ENCODE measurements around the gene DBP.
A peak's percentile ranks its signal among the peaks of the same experiment; 100 is the strongest.
"Not testable (repeated sequence)": the region's sequence is repeated elsewhere in the genome, so short reads cannot be mapped to it uniquely, and the experiment has no call there.

DBP gene

DNA sequence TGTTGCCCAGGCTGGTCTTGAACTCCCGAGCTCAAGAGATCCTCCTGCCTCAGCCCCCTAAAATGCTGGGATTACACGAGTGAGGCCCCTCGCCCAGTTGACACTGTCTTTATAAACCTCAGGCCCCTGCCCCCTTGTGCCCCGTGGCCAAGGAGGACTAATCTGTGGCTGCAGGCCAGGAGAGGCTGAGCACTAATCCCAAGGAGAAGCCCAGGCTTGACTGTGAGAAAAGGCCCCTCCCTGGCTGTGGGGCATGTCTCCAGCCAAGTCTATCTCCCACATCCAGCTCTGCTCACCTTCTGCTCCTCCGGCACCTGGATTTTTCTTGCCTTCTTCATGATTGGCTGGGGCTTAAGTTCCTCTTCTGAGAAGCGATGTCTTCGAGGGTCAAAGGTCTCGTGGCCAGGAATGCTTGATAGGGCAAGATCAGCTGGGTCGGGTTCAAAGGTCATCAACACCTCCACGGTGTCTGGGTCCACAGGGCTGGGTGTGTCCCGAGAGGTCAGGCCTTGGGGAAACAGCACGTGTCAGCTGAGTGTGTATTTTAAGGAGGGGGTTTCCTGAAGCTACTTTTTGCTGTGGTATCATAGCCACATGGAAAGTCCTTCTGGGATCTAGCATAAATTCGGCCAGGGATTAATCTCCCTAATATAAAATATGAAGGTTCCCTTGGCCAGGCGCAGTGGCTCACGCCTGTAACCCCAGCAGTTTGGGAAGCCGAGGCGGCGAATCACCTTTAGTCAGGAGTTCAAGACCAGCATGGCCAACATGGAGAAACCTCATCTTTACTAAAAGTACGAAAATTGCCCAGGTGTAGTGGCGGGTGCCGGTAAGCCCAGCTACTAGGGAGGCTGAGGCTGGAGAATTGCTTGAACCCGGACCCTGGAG lies 3.8 kb downstream of the DBP start:
- Histone ChIP-seq H3K4me3 (ENCODE audit: low read depth, low read length) (peak overlapping the region; percentile 76), H3K79me2 (ENCODE audit: control insufficient read depth, insufficient read depth, low read length, unreplicated experiment) (no peaks in the 10 kb centered on the region), H3K27ac (ENCODE audit: low read depth, low read length) (peak overlapping the region; percentile 71; the same call in 1 of the 2 replicates), H3K27me3 (ENCODE audit: insufficient read depth, low read length) (no peaks in the 10 kb centered on the region), H3K36me3 (ENCODE audit: insufficient read depth, low read length) (no peaks in the 10 kb centered on the region), H2AFZ (ENCODE audit: low read length, unreplicated experiment) (no peak overlapping the region), H3K4me1 (ENCODE audit: control insufficient read depth, insufficient read depth, low read length, unreplicated experiment) (peaks cover 25% of the 10 kb centered on the region)

DNA sequence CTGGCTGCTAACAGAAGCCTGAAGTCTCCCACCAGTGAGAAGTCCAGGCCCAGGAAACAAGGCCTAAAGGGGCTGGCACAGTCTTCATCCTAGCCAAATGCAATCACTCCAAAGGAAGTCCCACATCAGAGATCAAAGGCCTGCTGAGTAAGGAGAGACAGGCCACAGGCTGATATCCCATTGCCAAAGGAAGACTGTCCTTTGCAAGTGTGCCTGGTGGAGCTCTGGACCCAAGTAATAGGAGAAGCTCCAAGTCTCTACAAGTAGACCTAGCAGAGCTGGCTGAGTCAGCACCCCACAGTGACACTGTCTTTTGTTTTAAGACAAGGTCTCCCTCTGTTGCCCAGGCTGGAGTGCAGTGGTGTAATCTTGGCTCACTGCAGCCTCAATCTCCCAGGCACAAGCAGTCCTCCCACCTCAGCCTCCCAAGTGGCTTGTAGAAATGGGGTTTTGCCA lies 4.5 kb downstream of the DBP start:
- H3K4me3 ChIP-seq (ENCODE audit: low read depth, low read length): no peak overlapping the region
- no peak overlapping the region for H2AFZ ChIP-seq (ENCODE audit: low read length, unreplicated experiment)
- no peaks in the 10 kb centered on the region for H3K79me2 ChIP-seq (ENCODE audit: control insufficient read depth, insufficient read depth, low read length, unreplicated experiment)
- H3K27ac ChIP-seq (ENCODE audit: low read depth, low read length): no peak overlapping the region
- peaks cover 25% of the 10 kb centered on the region for H3K4me1 ChIP-seq (ENCODE audit: control insufficient read depth, insufficient read depth, low read length, unreplicated experiment)
- no peaks in the 10 kb centered on the region for H3K27me3 ChIP-seq (ENCODE audit: insufficient read depth, low read length)
- H3K36me3 ChIP-seq (ENCODE audit: insufficient read depth, low read length): no peaks in the 10 kb centered on the region

DNA sequence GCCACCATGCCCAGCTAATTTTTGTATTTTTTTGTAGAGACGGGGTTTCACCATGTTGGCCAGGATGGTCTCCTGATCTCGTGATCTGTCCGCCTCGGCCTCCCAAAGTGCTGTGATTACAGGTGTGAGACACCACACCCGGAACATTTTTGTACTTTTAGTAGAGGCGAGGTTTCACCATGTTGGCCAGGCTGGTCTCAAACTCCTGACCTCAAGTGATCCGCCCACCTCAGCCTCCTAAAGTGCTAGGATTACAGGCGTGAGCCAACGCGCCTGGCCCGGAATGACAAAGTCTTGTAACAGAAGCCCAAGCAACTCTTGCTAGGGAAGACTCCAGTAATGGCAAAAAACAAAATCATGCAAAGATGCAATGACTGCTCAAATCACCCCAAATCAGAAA lies 4.9 kb downstream of the DBP start:
- H2AFZ ChIP-seq (ENCODE audit: low read length, unreplicated experiment); H3K4me3 ChIP-seq (ENCODE audit: low read depth, low read length); H3K27ac ChIP-seq (ENCODE audit: low read depth, low read length); H3K27me3 ChIP-seq (ENCODE audit: insufficient read depth, low read length); H3K36me3 ChIP-seq (ENCODE audit: insufficient read depth, low read length); H3K79me2 ChIP-seq (ENCODE audit: control insufficient read depth, insufficient read depth, low read length, unreplicated experiment): not testable (repeated sequence)
- H3K4me1 ChIP-seq (ENCODE audit: control insufficient read depth, insufficient read depth, low read length, unreplicated experiment): peaks cover 25% of the 10 kb centered on the region

DNA sequence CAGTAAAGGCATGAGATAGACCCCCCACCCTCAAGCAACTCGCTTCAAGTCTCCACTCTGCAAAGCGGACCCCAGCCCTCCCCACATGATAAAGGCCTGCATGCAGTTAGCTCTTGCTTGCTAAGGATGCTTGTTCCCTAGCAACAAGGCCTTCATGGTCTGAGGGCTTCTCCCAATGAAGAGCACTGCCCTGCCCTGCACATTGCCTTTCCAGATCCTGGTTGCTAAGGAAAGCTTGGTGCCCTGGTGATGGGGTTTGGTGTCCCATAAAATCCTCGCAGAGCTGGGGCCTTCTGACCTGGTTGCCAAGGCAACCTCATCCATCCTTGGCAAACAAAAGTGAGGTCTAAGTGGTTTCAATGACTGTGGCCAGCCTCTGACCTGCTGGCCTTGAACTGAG lies 6.0 kb downstream of the DBP start:
- H3K36me3 ChIP-seq (ENCODE audit: insufficient read depth, low read length): no peaks in the 10 kb centered on the region
- no peaks in the 10 kb centered on the region for H3K27me3 ChIP-seq (ENCODE audit: insufficient read depth, low read length)
- no peaks in the 10 kb centered on the region for H3K79me2 ChIP-seq (ENCODE audit: control insufficient read depth, insufficient read depth, low read length, unreplicated experiment)
- peaks cover 25% of the 10 kb centered on the region for H3K4me1 ChIP-seq (ENCODE audit: control insufficient read depth, insufficient read depth, low read length, unreplicated experiment)
- no peak overlapping the region for H2AFZ ChIP-seq (ENCODE audit: low read length, unreplicated experiment)
- H3K4me3 ChIP-seq (ENCODE audit: low read depth, low read length): no peak overlapping the region
- H3K27ac ChIP-seq (ENCODE audit: low read depth, low read length): no peak overlapping the region

DNA sequence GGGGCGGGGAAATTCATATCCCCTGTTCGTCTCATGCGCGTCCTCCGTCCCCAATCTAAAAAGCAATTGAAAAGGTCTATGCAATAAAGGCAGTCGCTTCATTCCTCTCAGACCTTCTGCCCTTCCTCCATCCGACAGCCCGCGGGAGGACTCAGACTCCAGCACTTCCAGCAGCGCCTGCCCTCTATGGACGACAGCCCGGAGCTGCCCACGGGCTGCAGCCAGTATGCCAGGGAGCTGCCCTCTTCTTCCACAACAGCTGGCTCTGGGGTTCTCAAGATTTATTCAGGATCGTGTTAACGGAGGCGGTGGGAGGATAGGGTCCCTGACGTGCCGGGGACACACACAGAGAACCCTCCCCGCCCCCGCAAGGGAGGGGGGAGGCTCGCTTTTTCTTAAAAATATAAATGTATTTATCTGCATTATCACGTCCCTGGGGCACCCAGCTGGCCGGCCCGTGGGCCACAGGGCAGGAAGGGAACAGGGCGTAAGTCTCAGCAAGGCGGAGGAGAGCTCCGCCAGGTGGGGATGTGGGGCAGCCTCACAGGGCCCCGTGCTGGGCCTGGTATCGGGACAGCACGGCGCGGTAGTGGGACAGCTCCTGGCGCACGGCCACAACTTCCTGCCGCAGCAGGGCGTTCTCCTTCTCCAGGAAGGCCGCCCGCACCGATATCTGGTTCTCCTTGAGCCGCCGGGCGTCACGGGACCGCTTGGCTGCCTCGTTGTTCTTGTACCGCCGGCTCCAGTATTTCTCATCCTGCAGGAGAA lies 6.7 kb downstream of the DBP start:
- Histone ChIP-seq H3K27ac (ENCODE audit: low read depth, low read length) (no peak overlapping the region), H3K4me1 (ENCODE audit: control insufficient read depth, insufficient read depth, low read length, unreplicated experiment) (peaks cover 25% of the 10 kb centered on the region), H3K4me3 (ENCODE audit: low read depth, low read length) (no peak overlapping the region), H3K36me3 (ENCODE audit: insufficient read depth, low read length) (no peaks in the 10 kb centered on the region), H3K79me2 (ENCODE audit: control insufficient read depth, insufficient read depth, low read length, unreplicated experiment) (no peaks in the 10 kb centered on the region), H3K27me3 (ENCODE audit: insufficient read depth, low read length) (no peaks in the 10 kb centered on the region), H2AFZ (ENCODE audit: low read length, unreplicated experiment) (no peak overlapping the region)

DNA sequence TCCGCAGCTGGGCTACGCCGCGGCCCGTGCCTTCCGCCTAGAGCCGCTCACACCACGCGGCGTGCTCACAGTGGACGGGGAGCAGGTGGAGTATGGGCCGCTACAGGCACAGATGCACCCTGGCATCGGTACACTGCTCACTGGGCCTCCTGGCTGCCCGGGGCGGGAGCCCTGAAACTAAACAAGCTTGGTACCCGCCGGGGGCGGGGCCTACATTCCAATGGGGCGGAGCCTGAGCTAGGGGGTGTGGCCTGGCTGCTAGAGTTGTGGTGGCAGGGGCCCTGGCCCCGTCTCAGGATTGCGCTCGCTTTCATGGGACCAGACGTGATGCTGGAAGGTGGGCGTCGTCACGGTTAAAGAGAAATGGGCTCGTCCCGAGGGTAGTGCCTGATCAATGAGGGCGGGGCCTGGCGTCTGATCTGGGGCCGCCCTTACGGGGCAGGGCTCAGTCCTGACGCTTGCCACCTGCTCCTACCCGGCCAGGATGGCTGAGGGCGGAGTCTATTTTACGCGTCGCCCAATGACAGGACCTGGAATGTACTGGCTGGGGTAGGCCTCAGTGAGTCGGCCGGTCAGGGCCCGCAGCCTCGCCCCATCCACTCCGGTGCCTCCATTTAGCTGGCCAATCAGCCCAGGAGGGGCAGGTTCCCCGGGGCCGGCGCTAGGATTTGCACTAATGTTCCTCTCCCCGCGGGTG lies 7.4 kb downstream of the DBP start:
- H3K27me3 ChIP-seq (ENCODE audit: insufficient read depth, low read length): no peaks in the 10 kb centered on the region
- H3K27ac ChIP-seq (ENCODE audit: low read depth, low read length): no peak overlapping the region
- H3K4me1 ChIP-seq (ENCODE audit: control insufficient read depth, insufficient read depth, low read length, unreplicated experiment): peaks cover 20% of the 10 kb centered on the region
- H3K4me3 ChIP-seq (ENCODE audit: low read depth, low read length): no peak overlapping the region
- H3K79me2 ChIP-seq (ENCODE audit: control insufficient read depth, insufficient read depth, low read length, unreplicated experiment): no peaks in the 10 kb centered on the region
- H2AFZ ChIP-seq (ENCODE audit: low read length, unreplicated experiment): no peak overlapping the region
- H3K36me3 ChIP-seq (ENCODE audit: insufficient read depth, low read length): no peaks in the 10 kb centered on the region

DNA sequence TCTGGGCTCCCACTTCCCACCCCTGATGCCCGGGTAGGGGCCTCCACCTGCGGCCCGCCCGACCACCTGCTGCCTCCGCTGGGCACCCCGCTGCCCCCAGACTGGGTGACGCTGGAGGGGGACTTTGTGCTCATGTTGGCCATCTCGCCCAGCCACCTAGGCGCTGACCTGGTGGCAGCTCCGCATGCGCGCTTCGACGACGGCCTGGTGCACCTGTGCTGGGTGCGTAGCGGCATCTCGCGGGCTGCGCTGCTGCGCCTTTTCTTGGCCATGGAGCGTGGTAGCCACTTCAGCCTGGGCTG lies 7.9 kb downstream of the DBP start:
- H3K27ac ChIP-seq (ENCODE audit: low read depth, low read length): no peak overlapping the region
- peaks cover 17% of the 10 kb centered on the region for H3K4me1 ChIP-seq (ENCODE audit: control insufficient read depth, insufficient read depth, low read length, unreplicated experiment)
- no peaks in the 10 kb centered on the region for H3K27me3 ChIP-seq (ENCODE audit: insufficient read depth, low read length)
- no peak overlapping the region for H2AFZ ChIP-seq (ENCODE audit: low read length, unreplicated experiment)
- H3K79me2 ChIP-seq (ENCODE audit: control insufficient read depth, insufficient read depth, low read length, unreplicated experiment): no peaks in the 10 kb centered on the region
- H3K4me3 ChIP-seq (ENCODE audit: low read depth, low read length): no peak overlapping the region
- H3K36me3 ChIP-seq (ENCODE audit: insufficient read depth, low read length): no peaks in the 10 kb centered on the region

DNA sequence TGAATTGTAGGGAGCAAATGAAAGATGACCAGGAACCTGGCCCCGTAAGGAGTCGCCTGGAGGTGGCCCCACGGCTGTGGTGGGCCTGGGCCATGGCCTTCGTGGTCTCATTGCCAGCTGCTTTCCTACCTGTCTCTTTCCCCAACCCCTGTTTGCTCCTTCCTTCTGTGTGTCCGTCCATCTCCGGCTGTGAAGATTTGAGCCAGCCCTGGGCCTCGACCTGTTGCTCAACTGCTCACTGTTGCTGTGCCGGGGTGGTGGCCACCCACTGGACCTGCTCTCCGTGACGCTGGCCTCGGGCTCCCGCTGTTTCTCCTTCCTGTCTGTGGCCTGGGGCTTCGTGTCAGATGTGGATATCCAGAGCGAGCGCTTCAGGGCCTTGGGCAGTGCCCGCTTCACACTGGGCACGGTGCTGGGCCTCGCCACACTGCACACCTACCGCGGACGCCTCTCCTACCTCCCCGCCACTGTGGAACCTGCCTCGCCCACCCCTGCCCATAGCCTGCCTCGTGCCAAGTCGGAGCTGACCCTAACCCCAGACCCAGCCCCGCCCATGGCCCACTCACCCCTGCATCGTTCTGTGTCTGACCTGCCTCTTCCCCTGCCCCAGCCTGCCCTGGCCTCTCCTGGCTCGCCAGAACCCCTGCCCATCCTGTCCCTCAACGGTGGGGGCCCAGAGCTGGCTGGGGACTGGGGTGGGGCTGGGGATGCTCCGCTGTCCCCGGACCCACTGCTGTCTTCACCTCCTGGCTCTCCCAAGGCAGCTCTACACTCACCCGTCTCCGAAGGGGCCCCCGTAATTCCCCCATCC lies 8.5 kb downstream of the DBP start:
- Histone ChIP-seq H3K27ac (ENCODE audit: low read depth, low read length) (no peak overlapping the region), H3K27me3 (ENCODE audit: insufficient read depth, low read length) (no peaks in the 10 kb centered on the region), H2AFZ (ENCODE audit: low read length, unreplicated experiment) (no peak overlapping the region), H3K36me3 (ENCODE audit: insufficient read depth, low read length) (no peaks in the 10 kb centered on the region), H3K79me2 (ENCODE audit: control insufficient read depth, insufficient read depth, low read length, unreplicated experiment) (no peaks in the 10 kb centered on the region), H3K4me1 (ENCODE audit: control insufficient read depth, insufficient read depth, low read length, unreplicated experiment) (peaks cover 13% of the 10 kb centered on the region), H3K4me3 (ENCODE audit: low read depth, low read length) (no peak overlapping the region)

DNA sequence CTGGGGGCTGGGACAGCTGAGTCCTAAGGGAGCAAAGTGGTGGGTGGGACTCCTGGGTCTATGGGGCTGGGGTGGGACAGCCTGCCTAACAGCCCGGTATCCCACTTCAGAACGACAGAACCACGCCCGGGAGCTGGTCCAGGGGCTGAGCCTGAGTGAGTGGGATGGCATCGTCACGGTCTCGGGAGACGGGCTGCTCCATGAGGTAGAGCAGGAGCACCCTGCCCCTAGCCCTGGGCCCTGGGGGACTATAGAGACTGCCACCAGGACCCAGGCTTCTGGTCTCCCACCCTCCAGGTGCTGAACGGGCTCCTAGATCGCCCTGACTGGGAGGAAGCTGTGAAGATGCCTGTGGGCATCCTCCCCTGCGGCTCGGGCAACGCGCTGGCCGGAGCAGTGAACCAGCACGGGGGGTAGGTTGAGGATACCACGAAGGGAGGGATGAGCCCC lies 9.3 kb downstream of the DBP start:
- H3K4me3 ChIP-seq (ENCODE audit: low read depth, low read length): no peak overlapping the region
- H3K36me3 ChIP-seq (ENCODE audit: insufficient read depth, low read length): no peaks in the 10 kb centered on the region
- no peaks in the 10 kb centered on the region for H3K79me2 ChIP-seq (ENCODE audit: control insufficient read depth, insufficient read depth, low read length, unreplicated experiment)
- H3K27me3 ChIP-seq (ENCODE audit: insufficient read depth, low read length): no peaks in the 10 kb centered on the region
- H3K4me1 ChIP-seq (ENCODE audit: control insufficient read depth, insufficient read depth, low read length, unreplicated experiment): peaks cover 12% of the 10 kb centered on the region
- H2AFZ ChIP-seq (ENCODE audit: low read length, unreplicated experiment): no peak overlapping the region
- H3K27ac ChIP-seq (ENCODE audit: low read depth, low read length): no peak overlapping the region

DNA sequence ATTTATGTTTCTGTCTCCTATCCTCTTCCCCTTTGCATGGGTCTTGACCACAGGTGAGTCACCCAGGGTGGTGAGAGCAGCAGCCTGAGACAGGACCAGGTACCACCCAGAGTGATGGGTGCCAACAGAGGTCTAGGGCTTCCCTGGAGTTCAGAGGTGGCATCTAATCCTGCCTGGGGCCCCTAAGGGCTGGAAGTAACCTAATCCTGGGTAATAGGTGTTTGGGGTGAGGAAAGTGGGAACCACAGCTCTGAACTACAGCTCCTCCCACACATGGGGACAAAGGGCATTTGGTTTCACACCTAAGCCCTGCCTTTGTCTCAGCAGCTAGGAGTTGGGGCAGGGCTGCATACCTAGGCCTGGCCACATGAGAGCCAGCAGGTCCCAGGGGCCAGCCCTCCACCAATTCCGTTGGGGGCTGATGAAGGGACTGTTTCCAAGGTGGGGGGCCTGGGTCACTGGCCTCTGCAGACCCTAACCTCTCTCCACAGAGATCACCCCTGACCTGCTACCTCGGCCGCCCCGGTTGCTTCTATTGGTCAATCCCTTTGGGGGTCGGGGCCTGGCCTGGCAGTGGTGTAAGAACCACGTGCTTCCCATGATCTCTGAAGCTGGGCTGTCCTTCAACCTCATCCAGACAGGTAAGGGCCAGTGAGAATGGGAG lies 9.8 kb downstream of the DBP start:
- H3K27me3 ChIP-seq (ENCODE audit: insufficient read depth, low read length): no peaks in the 10 kb centered on the region
- no peak overlapping the region for H3K27ac ChIP-seq (ENCODE audit: low read depth, low read length)
- no peaks in the 10 kb centered on the region for H3K36me3 ChIP-seq (ENCODE audit: insufficient read depth, low read length)
- peaks cover 2% of the 10 kb centered on the region for H3K79me2 ChIP-seq (ENCODE audit: control insufficient read depth, insufficient read depth, low read length, unreplicated experiment)
- no peak overlapping the region for H3K4me3 ChIP-seq (ENCODE audit: low read depth, low read length)
- H2AFZ ChIP-seq (ENCODE audit: low read length, unreplicated experiment): no peak overlapping the region
- peaks cover 7% of the 10 kb centered on the region for H3K4me1 ChIP-seq (ENCODE audit: control insufficient read depth, insufficient read depth, low read length, unreplicated experiment)

Data from ACC112 (cell line).